Mammary epithelial cell (primary cell): ENCODE measurements around the gene PEAK1.
A peak's percentile ranks its signal among the peaks of the same experiment; 100 is the strongest.

ENCODE experiments used
- EZH2 ChIP-seq: IDR thresholded peaks from 2 replicates; pipeline ENCODE4 v1.6.1; 2012; ENCODE audit warnings: low read length, inconsistent platforms, borderline replicate concordance
- TF ChIP-seq, protein P1 (sequence below), 2 donors: IDR thresholded peaks in 1 of 2; conservative IDR thresholded peaks in 1 of 2; 2 replicates each; pipeline ENCODE4 v1.5.1; 2011 to 2012; ENCODE audit warnings: inconsistent platforms in 2 of 2, low read length in 2 of 2, mild to moderate bottlenecking in 2 of 2, control low read depth in 1 of 2, low read depth in 1 of 2; ENCODE audit not compliant: insufficient read depth in 1 of 2; ENCODE audit errors: extremely low read depth in 1 of 2

DNA sequence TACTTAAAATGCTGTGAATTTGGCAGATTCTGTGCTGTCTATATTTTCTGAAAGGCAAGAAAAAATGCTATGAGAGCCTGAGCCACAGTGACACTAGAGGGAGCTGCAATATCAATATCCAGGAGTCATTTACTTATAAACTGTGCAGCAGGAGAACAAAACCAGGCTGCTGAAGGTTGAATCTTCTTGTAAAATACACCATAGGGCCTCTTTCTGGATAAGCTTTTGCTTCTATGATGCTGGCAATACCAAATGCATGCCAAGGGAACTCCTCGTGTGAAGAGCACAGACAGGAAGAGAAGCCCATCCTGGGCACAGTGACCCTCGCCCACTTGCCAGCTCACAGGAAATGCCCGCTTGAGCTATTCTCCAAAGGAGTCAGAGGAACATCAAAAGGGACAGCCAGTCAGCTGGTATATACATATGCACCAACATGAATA, 301.0 kb downstream of the PEAK1 start:
- no peak for TF ChIP-seq EZH2
- TF ChIP-seq, protein P1, sequence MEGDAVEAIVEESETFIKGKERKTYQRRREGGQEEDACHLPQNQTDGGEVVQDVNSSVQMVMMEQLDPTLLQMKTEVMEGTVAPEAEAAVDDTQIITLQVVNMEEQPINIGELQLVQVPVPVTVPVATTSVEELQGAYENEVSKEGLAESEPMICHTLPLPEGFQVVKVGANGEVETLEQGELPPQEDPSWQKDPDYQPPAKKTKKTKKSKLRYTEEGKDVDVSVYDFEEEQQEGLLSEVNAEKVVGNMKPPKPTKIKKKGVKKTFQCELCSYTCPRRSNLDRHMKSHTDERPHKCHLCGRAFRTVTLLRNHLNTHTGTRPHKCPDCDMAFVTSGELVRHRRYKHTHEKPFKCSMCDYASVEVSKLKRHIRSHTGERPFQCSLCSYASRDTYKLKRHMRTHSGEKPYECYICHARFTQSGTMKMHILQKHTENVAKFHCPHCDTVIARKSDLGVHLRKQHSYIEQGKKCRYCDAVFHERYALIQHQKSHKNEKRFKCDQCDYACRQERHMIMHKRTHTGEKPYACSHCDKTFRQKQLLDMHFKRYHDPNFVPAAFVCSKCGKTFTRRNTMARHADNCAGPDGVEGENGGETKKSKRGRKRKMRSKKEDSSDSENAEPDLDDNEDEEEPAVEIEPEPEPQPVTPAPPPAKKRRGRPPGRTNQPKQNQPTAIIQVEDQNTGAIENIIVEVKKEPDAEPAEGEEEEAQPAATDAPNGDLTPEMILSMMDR (conservative IDR thresholded peaks at IDR 0.05 in 1 of 2, IDR thresholded peaks at IDR 0.05 in 1 of 2; ENCODE audit: extremely low read depth in 1 of 2, insufficient read depth in 1 of 2, low read depth in 1 of 2, low read length in 2 of 2), result peak; percentile 81 to 83
